Caco-2 (cell line): ENCODE results near the gene PARVG. TPM values are rescaled to one million over a fixed set of nuclear protein-coding genes. Genes with fewer than 3 reads are reported as not detected.

Source experiments
- BruUV-seq: library from RNA; stranded (reverse); fragments of 400-500 nt; replicated peaks from 2 replicates; lab custom pipeline; 2021; lab: Mats Ljungman, UMichigan
- CTCF ChIA-PET: fragments of 300-600 bp; sonication (Branson Sonifier 250); formaldehyde crosslinking; loops from one replicate; lab custom pipeline; 2022; ENCODE audit warnings: antibody characterized with exemption; lab: Charles Lee
- POLR2A ChIA-PET: fragments of 300-600 bp; sonication (Branson Sonifier 250); formaldehyde crosslinking; loops from one replicate; lab custom pipeline; 2022; ENCODE audit warnings: antibody characterized with exemption; lab: Charles Lee
- DNase-seq, 2 experiments: peaks; one replicate each; pipeline versions ENCODE4 v3.0.0 to v3.0.0-alpha.2; 2020 to 2022
- H3K27me3 ChIP-seq: replicated peaks from 2 replicates; pipeline ENCODE4 v1.6.0; 2011; ENCODE audit warnings: low read length; ENCODE audit not compliant: control insufficient read depth, insufficient read depth
- H3K36me3 ChIP-seq: 2 replicates; pipeline ENCODE4 v1.5.1; 2011; ENCODE audit warnings: low read length; ENCODE audit not compliant: control insufficient read depth, insufficient read depth
- H3K4me1 ChIP-seq: fragments of 250-450 bp; sonication (Bioruptor Pico); 2 replicates; pipeline ENCODE4 v1.5.1; 2020; ENCODE audit warnings: mild to moderate bottlenecking
- H3K4me3 ChIP-seq: 2 replicates; pipeline ENCODE4 v1.5.1; 2011; ENCODE audit warnings: low read depth, mild to moderate bottlenecking, control low read depth, low read length
- H3K9me3 ChIP-seq: fragments of 250-450 bp; sonication (Bioruptor Pico); 2 replicates; pipeline ENCODE4 v1.5.1; 2020; ENCODE audit warnings: mild to moderate bottlenecking, moderate library complexity
- H3K27ac Mint-ChIP-seq: one replicate; pipeline ENCODE4 v1.8.0; 2022; ENCODE audit warnings: mixed read lengths; ENCODE audit not compliant: unreplicated experiment
- H3K27me3 Mint-ChIP-seq: one replicate; pipeline ENCODE4 v1.8.0; 2022; ENCODE audit warnings: mixed read lengths; ENCODE audit not compliant: insufficient read depth, unreplicated experiment
- H3K36me3 Mint-ChIP-seq: one replicate; pipeline ENCODE4 v1.8.0; 2022; ENCODE audit warnings: mild to moderate bottlenecking, mixed read lengths; ENCODE audit not compliant: insufficient read depth, unreplicated experiment
- H3K4me1 Mint-ChIP-seq: one replicate; pipeline ENCODE4 v1.8.0; 2022; ENCODE audit warnings: low read depth, mixed read lengths; ENCODE audit not compliant: unreplicated experiment
- H3K4me3 Mint-ChIP-seq: one replicate; pipeline ENCODE4 v1.8.0; 2022; ENCODE audit warnings: mild to moderate bottlenecking, moderate library complexity, mixed read lengths; ENCODE audit not compliant: unreplicated experiment
- H3K9me3 Mint-ChIP-seq: one replicate; pipeline ENCODE4 v1.8.0; 2022; ENCODE audit warnings: mixed read lengths; ENCODE audit not compliant: unreplicated experiment
- intact Hi-C: fragments of 100-400 bp; cut with micrococcal nuclease; formaldehyde crosslinking; loops from one replicate; pipeline ENCODE4 v1.10.0; 2022; ENCODE audit not compliant: unreplicated experiment
- total RNA-seq: library from RNA; stranded (reverse); gene quantifications from 2 replicates; pipeline ENCODE4 v1.2.3, GENCODE V29; 2022
- TF ChIP-seq, protein P1 (sequence below), 2 experiments: fragments of 200-600 bp in 1 of 2; IDR thresholded peaks; 1 replicate in 1 of 2; 2 replicates in 1 of 2; pipeline versions ENCODE4 v1.5.1 to v1.8.0; 2011 to 2022; ENCODE audit warnings: antibody characterized with exemption in 1 of 2, control low read depth in 1 of 2, inconsistent platforms in 1 of 2, low read depth in 1 of 2, low read length in 1 of 2, mild to moderate bottlenecking in 1 of 2, moderate library complexity in 1 of 2; ENCODE audit not compliant: insufficient read depth in 1 of 2, severe bottlenecking in 1 of 2, unreplicated experiment in 1 of 2

The PARVG gene
- total RNA-seq, 1 experiment from 2014 or later: not detected

DNA sequence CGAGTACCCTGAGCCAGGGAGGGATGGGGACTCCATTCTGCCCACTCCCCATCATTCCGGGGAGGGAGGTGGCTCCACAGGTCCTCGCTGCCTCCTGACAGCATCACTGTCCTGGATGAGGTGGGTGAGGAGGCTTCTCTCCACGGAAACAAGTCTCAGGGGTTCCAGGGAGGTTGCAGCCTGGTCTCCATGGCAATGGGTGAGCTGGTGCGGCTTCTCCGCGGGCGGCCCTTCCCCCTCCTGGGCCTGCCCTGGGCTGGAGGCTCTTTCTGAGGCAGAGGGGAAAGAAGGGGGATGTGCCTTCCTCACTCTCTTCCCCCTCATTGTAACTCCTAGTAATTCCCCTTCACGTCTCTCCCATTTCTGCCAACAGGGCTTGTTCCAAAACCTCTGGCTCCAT lies 37.1 kb upstream of the PARVG start:
- no TSS peak for BruUV-seq
- intact Hi-C loops: no loop called here
- Mint-ChIP-seq H3K4me3 (no peak overlapping the region), H3K27me3 (no peaks in the 10 kb centered on the region), H3K27ac (no peak overlapping the region), H3K36me3 (peaks cover 5% of the 10 kb centered on the region), H3K4me1 (peaks cover 5% of the 10 kb centered on the region), H3K9me3 (peaks cover 7% of the 10 kb centered on the region)
- H3K4me3 ChIP-seq: no peak overlapping the region
- POLR2A ChIA-PET: no interaction called here
- no peaks in the 10 kb centered on the region for H3K4me1 ChIP-seq
- TF ChIP-seq, protein P1, sequence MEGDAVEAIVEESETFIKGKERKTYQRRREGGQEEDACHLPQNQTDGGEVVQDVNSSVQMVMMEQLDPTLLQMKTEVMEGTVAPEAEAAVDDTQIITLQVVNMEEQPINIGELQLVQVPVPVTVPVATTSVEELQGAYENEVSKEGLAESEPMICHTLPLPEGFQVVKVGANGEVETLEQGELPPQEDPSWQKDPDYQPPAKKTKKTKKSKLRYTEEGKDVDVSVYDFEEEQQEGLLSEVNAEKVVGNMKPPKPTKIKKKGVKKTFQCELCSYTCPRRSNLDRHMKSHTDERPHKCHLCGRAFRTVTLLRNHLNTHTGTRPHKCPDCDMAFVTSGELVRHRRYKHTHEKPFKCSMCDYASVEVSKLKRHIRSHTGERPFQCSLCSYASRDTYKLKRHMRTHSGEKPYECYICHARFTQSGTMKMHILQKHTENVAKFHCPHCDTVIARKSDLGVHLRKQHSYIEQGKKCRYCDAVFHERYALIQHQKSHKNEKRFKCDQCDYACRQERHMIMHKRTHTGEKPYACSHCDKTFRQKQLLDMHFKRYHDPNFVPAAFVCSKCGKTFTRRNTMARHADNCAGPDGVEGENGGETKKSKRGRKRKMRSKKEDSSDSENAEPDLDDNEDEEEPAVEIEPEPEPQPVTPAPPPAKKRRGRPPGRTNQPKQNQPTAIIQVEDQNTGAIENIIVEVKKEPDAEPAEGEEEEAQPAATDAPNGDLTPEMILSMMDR (IDR thresholded peaks at IDR 0.05; ENCODE audit: insufficient read depth in 1 of 2, low read depth in 1 of 2, low read length in 1 of 2, severe bottlenecking in 1 of 2, unreplicated experiment in 1 of 2): no peak
- CTCF ChIA-PET: no interaction called here
- no peaks in the 10 kb centered on the region for H3K9me3 ChIP-seq
- no peak for DNase-seq
- H3K36me3 ChIP-seq: no peaks in the 10 kb centered on the region
- H3K27me3 ChIP-seq: no peaks in the 10 kb centered on the region

DNA sequence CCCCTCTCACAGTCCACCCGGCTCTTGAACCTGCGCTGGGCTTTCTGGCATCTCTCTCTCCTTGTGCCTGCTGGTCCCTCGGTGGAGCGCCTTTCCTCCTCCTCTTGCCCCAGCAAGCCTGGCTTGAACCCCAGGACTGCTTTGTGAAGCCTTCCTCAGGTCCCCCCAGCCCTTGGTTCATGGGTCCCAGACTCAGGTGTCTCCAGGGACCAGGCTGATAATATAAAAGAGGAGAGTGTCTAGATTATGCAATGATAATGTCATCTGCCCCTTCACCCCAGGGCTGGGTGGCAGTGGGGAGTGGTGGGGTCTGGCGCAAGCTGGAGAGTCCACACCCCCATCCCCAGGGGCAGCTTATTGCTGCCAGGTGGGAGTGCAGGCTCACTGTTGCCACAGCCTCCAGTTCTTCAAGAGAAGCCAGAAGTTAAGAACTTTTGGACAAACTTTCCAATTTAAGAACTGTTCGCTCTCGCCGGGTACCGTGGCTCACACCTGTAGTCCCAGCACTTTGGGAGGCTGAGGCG lies 36.6 kb upstream of the PARVG start:
- no peak overlapping the region for H3K4me3 Mint-ChIP-seq
- no peaks in the 10 kb centered on the region for H3K27me3 Mint-ChIP-seq
- CTCF ChIA-PET: no interaction called here
- Histone ChIP-seq H3K4me3 (no peak overlapping the region), H3K4me1 (no peaks in the 10 kb centered on the region), H3K36me3 (no peaks in the 10 kb centered on the region), H3K9me3 (no peaks in the 10 kb centered on the region), H3K27me3 (no peaks in the 10 kb centered on the region)
- intact Hi-C loops: no loop called here
- DNase-seq: no peak
- H3K9me3 Mint-ChIP-seq: peaks cover 7% of the 10 kb centered on the region
- peaks cover 5% of the 10 kb centered on the region for H3K36me3 Mint-ChIP-seq
- TF ChIP-seq, protein P1 (IDR thresholded peaks at IDR 0.05; ENCODE audit: insufficient read depth in 1 of 2, low read depth in 1 of 2, low read length in 1 of 2, severe bottlenecking in 1 of 2, unreplicated experiment in 1 of 2): no peak
- BruUV-seq: no TSS peak
- POLR2A ChIA-PET: no interaction called here
- peaks cover 5% of the 10 kb centered on the region for H3K4me1 Mint-ChIP-seq
- H3K27ac Mint-ChIP-seq: no peak overlapping the region

DNA sequence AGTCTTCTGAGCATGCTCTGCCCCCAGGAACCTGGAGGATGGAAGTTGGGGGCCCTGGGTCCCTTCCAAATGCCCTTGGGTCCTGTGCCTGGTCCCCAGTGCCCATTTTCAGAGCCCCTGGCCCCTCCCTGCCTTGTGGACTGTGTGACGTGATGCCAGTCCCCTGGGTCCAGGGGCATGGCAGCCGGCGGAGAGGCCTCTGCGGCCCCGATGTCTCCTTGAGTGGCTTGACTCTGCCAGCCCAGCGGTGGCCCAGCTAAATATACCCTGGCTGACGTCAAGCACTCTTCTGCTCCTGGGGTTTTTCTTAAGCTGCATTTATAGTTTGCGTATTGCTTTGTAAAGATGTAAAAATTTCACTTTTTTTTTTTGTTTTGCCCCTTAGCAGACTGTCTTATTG lies 35.2 kb upstream of the PARVG start:
- Histone ChIP-seq H3K4me3 (no peak overlapping the region), H3K27me3 (no peaks in the 10 kb centered on the region), H3K9me3 (no peaks in the 10 kb centered on the region), H3K36me3 (no peaks in the 10 kb centered on the region), H3K4me1 (no peaks in the 10 kb centered on the region)
- no peak for DNase-seq
- H3K27ac Mint-ChIP-seq: no peak overlapping the region
- intact Hi-C loops: no loop called here
- H3K9me3 Mint-ChIP-seq: peaks cover 7% of the 10 kb centered on the region
- CTCF ChIA-PET: no interaction called here
- peaks cover 5% of the 10 kb centered on the region for H3K4me1 Mint-ChIP-seq
- TF ChIP-seq, protein P1 (IDR thresholded peaks at IDR 0.05; ENCODE audit: insufficient read depth in 1 of 2, low read depth in 1 of 2, low read length in 1 of 2, severe bottlenecking in 1 of 2, unreplicated experiment in 1 of 2): no peak
- no peak overlapping the region for H3K4me3 Mint-ChIP-seq
- no peaks in the 10 kb centered on the region for H3K36me3 Mint-ChIP-seq
- no TSS peak for BruUV-seq
- H3K27me3 Mint-ChIP-seq: no peaks in the 10 kb centered on the region
- POLR2A ChIA-PET: no interaction called here
